Measurements from ENCODE around the gene PEX13.

DNA sequence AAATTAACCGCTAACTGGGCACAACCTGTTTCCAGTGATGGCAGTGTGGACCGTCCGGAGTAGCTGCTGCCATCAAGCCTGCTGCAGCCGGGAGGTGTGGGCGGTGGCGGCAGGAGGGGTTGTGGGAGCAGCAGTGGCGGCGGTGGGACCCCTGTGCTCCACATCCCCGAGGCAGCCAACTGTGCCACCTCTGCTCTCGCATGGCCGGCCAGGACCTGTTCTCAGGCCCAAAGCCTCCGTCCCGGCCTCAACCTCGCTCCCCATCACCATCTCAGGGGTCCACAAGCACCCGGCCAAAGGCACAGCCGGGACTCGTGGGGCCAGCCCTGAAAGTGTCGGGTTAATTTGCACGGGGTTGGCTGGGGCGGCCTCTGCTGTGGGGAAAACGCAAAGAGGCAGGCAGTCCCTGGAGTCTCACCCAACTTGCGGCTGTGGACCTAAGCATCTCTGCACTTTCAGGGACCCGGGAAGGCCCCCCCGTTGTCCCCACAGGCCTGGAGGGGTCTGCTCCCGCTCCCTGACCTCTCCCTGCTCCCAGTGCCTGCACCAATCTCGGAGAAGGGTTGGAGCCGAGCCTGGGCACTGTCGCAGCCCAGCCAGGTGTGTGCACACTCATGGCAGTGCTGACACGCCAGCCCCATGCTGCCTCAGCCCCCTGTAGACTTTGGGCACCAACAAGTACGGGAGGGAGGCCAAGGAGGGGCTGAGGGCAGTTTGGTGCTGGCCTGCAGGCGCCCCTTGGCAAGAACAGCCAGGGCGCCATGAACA, 44.4 kb upstream of the PEX13 start:
- TF ChIP-seq EZH2 (IDR thresholded peaks at IDR 0.05), result no peak
- no peak for TF ChIP-seq POLR2AphosphoS5 (IDR thresholded peaks at IDR 0.05; ENCODE audit: borderline replicate concordance, low read depth, low read length)
